CD4-positive, alpha-beta T cell treated with Interleukin-4 for 4 hours (primary cell): Measurements from ENCODE around the gene PSMB3.
A peak's percentile ranks its signal among the peaks of the same experiment; 100 is the strongest.
"Not testable (repeated sequence)": the region's sequence is repeated elsewhere in the genome, so short reads cannot be mapped to it uniquely, and the experiment has no call there.

ENCODE experiments used
- DNase-seq: peaks from one replicate; pipeline ENCODE4 v3.0.0-alpha.2; 2020

Gene PSMB3

DNA sequence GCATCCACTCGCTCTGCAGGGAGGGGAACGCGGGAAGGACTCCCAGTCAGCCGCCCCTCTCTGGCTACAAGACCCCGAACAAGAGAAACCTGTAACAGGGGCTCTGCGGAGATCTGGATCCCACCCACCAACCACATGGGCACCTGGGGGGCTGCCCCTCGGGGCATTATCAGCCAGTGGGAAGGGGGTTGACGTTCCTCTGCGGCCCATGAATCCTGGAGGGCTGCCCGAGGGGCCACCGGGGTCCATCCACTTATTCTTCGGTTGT lies 2.6 kb upstream of the PSMB3 start:
- DNase-seq = no peak

DNA sequence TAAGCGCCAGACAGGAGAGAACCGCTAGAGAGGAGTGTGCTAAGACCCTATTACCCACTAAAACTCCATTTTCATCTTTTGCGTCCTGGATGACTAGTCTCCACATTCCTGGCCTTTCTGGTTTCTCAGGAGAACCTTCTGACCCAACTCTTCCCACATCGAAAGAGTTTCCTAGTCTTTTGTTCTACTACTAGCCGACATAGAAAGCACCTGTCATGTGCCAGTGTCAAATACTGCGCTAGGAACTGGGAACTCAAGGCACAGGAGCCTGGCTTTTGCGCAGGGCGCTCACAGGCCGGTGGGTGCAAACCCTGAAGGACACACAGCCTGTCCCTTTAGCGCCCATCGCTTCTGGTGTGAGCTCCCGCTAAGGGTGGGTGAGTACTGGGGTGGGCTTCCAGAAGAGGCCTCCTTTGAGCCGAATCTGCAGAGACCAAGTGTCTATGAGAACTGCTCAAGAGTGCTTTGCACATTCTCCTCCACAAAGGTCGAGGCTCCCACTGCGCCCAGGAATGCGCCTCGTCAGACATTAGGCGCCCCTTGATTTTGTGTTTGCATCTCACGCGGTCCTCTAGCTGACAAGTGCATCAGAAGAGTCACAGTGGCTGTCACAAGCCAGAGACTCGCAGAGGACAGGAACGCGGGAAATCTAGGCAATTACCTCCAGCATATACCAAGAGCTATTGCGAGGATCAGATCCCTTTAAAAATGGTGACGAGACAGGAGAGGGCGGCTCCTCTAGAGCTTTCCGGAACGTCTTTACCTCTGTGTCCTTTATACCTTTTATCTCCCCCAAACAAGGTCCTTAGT lies 2.0 kb upstream of the PSMB3 start:
- DNase-seq = no peak

DNA sequence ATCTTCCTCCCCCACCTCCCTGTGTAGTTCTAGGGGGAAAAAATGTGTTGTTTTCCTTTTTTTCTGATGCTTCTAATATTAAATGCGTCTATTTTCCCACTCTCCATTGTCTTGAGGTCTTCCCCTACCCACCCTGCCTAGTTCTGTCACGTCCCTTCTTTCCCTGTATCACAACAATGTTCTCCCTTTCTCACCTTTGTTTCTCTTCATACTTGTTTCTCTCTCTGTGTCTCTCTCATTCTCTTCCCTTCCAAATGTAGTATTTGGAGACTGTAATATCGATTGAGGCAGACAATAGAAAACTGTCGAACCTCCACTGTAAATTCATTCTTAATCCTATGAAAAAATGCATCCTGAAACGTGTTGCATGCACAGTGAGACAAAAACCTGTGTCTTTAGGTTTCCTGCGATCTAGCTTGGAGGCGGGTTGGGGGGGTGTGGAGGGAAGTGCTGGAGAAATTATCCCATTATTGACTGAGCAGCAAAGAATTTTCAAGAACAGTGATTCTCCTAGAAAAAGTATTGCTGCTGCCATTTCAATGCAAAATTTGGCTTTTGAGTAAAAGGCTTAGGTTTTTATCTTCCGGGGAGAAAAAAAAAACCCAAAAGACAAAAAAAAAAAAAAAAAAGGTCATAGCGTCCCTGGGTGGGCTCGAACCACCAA lies 1.3 kb upstream of the PSMB3 start:
- DNase-seq = no peak

DNA sequence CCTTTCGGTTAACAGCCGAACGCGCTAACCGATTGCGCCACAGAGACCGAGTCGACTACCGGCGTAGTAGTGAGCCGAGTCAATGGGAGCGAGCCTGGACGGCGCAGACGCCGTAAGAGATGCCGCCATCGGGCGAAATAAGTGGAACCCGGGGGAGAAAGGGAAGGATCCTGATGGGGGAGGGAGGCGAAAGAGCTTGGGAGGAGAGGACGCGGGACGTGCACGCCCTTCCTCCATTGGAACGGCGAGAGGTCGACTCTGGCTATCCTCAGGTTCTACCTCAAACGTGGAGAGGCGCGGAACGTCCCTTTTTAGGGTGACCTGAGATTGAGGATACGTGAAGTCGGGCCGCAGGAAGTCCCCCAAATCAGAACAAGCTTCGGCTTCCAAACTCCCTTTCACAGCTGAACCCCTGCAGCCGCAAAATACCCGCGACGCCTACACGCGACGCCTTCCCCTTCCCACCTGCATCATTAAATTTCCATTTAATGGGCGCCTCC lies 683 bp upstream of the PSMB3 start:
- peak; percentile 76 for DNase-seq

DNA sequence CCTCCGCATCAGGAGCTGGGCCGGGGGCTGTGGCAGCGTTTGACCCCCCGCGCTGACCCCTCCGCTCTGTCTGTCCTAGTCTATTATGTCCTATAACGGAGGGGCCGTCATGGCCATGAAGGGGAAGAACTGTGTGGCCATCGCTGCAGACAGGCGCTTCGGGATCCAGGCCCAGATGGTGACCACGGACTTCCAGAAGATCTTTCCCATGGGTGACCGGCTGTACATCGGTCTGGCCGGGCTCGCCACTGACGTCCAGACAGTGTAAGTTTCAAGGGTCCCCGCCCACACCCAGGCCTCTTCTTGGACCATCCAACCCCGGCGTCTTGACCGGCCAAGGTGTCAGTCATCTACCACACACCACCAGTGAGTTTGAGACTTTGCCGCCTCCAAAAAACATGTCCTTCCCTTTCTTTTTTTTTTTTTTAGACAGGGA lies 548 bp downstream of the PSMB3 start:
- DNase-seq = no peak

DNA sequence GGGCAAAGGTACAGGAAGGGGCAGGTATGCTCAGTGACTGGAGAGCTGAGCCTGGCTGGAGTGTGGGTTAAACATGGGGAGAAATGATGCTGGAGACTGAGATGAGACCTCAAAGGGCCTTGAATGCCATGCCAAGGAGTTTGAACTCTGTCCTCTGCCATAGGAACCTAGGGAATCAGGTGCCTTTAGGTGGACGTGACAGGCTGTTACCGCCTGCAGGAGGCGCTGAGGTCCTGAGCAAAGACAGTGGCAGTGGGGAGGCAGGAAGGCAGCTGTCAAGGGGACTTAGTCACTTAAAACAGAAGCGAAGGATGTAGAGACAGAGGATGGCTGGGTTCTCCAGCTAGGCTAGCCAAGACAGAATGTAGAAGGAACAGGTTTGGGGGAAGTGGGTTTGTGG lies 9.1 kb downstream of the PSMB3 start:
- no peak for DNase-seq

DNA sequence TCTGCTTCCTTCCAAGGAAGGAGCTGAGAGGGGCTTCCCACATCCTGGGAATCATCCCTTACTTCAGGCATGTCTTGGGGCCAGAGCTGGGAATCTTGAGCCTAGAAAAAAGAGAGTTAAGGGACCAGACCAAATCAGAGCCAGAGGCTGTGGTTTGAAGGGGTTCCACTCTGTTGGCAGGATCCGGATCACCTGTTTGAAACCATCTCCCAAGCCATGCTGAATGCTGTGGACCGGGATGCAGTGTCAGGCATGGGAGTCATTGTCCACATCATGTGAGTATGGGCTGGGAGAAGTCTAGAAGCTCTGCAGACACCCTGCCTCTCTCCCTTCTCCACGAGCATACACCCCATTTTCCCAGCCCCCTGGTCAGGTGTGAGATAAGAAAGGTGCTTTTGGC lies 9.7 kb downstream of the PSMB3 start:
- DNase-seq = no peak

DNA sequence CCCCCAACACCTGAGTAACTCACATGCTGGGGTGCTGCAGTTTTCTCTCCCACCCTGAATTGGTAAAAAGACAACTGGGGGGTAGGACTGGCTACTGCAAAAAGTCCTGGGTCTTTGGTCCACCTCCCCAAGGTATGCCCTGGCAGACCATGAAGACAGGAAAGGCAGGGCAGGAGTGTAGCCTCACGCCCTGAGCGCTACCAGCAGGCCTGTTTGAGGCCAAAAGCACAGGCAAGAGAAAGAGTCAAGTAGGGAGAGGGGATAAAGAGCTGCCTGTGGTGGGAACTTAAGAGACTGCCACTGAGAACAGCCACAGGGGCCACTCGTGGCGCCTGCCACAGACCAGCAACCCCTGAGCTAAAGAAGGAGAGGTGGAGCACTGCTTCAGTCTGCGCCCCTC lies 13.8 kb downstream of the PSMB3 start:
- no peak for DNase-seq

DNA sequence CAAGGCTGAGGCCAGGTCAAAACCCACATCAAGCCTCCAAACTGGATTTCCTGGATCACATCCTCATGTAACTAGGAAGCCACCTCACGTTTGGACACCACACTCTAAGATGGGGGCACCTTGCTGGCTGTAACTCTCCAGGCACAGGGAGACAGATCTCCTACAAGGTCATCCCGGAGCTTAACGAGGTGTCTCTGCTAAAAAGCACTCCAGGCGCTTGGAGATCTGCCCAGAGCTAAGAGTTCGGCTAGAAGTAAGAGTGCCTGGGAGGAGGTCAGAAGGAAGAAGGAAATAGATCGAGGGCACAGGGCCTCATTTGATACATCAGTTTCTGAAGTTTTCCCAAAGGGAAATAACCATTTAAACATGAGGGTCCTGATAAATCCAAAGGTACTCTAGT lies 15.9 kb downstream of the PSMB3 start:
- no peak for DNase-seq

DNA sequence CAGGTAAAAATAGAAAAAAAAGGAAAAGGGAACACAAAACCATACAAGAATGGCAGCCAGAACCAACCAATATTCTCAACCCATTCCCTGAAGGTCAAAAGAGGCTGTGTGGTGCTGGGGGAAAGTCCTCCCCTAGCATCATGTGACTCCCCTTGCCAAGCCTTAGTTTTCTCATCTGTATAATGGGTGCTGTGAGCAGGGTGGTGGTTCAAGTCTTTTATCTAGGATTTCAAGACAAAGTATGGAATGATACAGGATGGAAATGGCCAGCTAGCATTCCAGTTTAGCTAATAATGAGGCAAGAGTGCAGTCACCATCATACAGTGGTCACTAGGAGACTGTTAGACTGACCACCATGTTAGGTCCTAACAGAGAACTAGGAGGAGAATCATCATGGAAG lies 20.7 kb downstream of the PSMB3 start:
- no peak for DNase-seq

DNA sequence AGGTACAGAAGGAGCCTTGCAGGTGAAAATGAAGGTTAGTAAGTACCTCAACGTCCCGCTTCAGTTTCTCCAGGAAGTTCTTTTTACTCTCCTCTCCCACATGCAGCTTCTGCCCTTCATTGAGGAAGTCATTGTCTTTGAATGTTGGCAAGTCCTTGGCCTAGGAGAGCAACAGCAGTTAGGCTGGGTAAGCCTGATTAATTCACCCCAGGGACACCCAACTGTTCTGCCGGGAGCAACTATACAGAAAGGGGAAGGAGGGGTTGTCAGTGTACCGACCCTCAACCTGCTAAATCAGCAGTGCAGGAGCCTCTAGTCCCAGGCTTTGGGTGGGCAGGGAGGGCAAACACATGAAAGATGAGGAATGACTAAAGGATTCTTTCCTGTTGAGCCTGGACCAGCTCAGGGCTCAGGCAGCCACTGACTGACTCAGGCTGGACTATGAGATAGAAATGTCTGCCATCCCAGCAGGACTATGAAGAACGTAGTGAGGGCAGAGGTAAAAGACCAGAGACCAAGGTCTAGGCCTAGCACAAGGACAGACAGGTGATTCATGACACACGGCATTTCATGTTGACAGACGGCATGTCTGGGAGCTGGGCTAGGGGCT lies 25.2 kb downstream of the PSMB3 start:
- no peak for DNase-seq

DNA sequence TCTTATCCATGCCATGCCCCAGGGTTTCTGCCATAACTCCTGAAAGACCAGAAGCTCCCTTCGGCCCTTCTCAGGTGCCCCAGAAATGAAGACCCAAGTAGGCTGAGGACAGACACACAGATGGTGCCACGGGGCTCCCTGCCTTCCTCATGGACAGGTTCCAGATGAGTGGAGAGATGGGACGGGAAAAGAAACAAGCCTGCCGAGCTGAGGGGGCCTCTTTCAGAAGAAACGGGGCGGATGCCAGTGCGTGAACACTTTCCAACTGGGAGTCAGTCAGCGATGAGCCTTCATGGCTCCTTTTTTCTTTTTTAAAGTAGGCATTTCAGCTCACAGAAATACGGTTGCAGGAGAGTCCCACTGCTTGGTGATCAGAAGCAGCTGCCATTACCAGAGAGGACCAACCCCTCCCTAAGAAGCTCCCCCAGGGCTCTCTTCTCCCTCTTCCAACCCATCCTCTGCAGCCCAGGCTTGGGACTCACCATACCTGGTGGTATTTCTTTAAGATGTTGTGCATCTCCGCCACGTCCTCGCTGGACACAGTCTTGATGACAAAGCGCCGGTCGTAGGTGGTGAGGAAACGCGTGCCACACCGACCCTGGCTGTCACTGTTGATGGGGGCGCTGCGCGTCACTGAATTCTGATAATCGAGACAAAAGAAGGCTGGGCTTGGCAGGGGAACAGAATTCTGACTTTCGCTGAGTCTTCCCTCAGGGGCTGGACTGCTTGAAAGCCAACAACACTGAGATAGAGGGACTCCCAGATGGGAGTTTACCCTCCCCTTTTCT lies 27.6 kb downstream of the PSMB3 start:
- DNase-seq = no peak

DNA sequence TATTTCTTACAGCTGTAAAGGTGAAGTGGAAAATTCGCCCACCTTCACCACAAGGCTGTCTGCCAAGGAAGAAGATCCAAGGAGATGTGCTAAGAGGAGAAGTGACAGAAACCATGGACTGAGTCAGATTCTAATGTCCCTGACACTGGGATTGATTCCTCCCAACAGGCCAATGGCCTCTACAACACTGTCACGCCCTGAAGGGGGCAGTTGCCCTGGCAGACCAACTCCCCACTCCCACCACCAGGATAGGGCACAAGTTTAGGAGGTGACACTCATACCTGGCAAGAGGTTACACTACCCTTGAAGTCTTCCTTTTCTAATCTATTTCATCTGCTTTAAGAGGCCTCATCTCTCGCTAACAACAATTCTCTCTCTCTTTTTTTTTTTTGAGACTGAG lies 30.7 kb downstream of the PSMB3 start:
- no peak for DNase-seq

DNA sequence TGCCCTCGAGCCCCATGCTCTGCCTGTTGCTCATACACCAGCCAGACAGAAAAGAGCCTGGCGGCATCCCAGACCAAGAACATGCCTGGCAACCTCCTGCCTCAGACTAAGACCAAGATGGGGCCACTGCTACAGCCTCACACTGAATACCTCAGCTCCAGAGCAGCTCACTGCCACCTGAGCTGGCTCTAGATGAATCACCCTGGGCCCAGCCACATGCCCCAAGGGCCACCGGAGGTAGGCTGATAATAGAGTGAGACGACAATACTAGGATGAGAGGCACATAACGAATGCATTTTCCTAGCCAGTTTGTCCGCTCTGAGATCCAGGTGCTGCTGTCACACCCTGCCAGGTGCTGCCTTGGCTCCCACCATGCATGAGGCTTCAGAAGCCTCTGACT lies 33.8 kb downstream of the PSMB3 start:
- DNase-seq = no peak

DNA sequence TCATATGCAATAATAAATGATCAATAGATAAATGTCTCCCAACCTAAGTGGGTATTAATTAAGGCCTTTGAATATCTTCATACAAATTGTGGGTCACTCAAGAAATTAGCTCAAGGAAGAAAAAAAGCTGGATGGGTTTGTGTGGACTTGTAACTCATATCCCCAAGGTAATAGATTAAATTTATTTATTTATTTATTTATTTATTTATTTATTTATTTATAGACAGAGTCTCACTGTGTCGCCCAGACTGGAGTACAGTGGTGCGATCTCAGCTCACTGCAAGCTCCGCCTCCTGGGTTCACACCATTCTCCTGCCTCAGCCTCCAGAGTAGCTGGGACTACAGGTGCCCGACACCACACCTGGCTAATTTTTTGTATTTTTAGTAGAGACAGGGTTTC lies 35.5 kb downstream of the PSMB3 start:
- DNase-seq = not testable (repeated sequence)

DNA sequence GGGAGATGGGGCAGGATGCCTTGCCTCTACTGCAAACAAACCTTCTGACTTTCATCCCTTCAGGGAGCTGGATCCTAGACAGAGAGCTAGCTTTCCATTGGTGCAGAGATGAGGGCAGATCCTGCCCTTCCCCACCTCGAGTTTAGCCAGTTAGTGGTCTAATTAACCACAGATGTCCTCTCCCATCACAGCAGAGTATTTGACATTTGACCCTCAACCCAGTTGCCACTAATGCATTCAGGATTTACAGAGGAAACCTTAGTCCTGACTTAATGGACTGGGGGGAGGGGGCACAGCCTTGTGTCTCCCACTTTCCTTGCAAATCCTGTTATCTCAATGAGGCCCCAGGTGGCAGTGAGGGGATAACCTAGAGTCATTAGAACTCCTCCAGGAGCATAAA lies 36.6 kb downstream of the PSMB3 start:
- no peak for DNase-seq

DNA sequence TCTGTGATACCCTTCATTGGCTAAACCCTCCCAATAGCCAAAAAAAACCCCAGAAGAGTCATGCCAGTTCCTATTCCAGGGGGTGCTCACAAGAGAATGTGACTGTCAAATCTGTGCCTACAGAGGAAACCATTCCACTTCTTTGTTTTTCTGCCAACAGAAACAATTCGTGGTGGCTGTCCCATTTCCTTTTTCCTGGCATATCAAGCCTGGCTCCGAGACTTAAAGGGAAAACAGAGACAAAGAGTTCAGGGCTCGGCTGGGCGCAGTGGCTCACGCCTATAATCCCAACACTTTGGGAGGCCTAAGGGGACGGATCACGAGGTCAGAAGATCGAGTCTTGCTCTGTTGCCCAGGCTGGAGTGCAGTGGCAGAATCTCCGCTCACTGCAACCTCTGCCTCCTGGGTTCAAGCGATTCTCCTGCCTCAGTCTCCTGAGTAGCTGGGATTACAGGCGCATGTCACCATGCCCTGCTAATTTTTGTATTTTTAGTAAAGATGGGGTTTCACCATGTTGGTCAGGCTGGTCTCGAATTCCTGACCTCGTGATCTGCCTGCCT lies 37.7 kb downstream of the PSMB3 start:
- not testable (repeated sequence) for DNase-seq

DNA sequence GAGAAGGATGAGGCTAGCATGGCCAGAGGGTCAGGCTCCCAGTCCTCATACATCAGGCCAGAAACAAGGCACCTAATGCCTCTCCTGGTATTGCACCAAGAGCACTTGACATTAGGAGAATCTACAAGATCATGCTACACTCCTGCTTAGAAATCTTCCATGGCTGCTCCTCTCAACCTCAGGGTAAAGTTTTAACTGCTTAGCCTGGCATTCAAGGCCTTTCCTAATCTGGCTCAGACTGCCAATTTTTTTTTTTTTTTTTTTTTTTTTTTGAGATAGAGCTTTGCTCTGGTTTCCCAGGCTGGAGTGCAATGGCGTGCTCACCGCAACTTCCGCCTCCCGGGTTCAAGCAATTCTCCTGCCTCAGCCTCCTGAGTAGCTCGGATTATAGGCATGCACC lies 38.6 kb downstream of the PSMB3 start:
- no peak for DNase-seq

DNA sequence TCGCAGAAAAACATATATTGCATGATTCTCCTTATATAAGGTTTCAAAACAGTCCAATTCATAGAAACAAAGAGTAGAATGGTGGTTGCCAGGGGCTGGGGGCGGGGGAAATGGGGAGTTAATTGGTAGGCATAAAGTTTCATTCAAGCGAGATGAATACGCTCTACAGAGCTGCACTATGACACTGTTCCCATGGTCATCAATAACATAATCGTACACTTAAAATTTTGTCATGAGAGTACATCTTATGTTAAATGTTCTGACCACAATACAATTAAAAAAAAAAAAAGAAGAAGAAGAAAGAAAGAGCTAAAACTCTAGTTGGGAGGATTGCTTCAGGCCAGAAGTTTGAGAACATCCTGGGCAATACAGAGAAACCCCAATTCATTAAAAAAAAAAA lies 41.7 kb downstream of the PSMB3 start:
- no peak for DNase-seq

DNA sequence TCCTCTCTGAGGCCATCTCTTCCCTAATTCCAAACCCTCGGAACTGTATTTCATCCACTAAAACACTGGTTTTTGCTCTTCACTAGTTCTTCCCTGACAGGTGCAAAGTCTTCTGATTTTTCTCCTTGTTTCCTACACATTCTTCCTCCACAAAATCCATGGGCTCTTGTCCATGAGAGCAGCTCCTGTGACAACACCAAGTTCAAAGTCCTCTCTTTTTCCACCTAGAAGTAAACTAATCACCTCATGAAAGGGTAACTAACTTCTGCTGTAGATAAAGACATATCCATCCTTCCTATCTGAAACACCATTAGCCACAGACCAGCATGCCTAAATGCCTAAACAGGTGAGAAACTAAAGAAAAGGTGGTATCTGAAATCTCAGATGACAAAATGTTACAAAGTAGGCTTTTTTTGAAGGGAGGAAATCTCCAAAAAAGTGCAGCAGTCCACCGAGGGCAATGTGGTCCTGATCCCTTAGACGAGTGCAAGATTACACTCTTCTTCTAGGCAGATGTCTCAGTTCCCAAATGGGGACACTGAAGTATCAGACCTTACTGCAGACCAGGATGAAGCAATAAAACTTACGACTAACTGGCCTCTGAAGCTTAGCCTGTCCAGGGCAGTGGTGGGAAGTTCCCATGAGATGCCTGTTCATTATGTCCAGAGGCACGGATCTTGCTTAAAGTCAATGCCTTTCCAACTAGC lies 44.1 kb downstream of the PSMB3 start:
- no peak for DNase-seq

DNA sequence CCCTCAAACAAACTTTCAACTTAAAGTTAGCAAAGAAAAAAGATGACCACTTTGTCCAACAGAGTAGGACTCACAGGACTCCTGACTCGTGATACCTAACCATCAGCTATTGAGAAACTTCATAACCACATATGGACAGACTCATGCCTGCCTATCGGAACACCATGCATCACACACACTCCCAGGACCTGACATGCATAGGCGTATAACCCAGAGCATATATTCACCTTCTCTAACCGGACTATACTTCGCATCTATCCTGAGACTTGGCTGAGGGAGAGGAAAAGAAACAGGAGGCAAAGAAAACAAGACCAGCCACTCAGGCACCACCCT lies 44.6 kb downstream of the PSMB3 start:
- DNase-seq = no peak

DNA sequence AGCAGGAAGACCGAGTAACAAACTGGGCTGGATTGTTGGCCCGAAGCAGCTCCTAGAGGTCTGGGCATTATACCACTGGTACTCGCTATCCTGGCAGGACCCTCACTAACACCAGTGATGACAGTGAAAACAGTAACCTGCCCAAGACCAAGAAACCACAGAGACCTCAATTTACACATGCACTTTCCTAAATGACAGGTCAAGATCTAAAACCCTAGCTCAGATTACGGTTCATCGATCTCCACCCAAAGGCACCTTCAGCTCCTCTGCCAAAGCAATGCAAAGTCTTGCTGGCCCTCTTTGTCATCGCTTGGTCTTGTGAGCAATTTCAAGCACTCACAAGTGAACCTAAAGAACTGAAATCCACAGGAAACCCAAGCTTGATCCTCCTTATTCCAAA lies 45.3 kb downstream of the PSMB3 start:
- no peak for DNase-seq
